ENCODE results near the gene UPF2.
"Not testable (repeated sequence)": the region's sequence is repeated elsewhere in the genome, so short reads cannot be mapped to it uniquely, and the experiment has no call there.

Gene UPF2

GRCh38 chr10:12036073-12036655 is 6.4 kb downstream of the UPF2 start:
- no peak for DNase-seq

- DNase-seq, result no peak
These were observed 11.2 kb downstream of the UPF2 start for GRCh38 chr10:12031404-12031803.

GRCh38 chr10:12027539-12027938 is 15.1 kb downstream of the UPF2 start:
- no peak for DNase-seq

- DNase-seq, result no peak
These were observed 17.0 kb downstream of the UPF2 start for GRCh38 chr10:12025591-12025990.

GRCh38 chr10:12022580-12023257 is 19.9 kb downstream of the UPF2 start:
- DNase-seq, result no peak

GRCh38 chr10:12020574-12020973 is 22.0 kb downstream of the UPF2 start:
- no peak for DNase-seq

GRCh38 chr10:12019283-12019971 is 23.2 kb downstream of the UPF2 start:
- no peak for DNase-seq

- no peak for DNase-seq
These were observed 23.9 kb downstream of the UPF2 start for GRCh38 chr10:12018438-12019282.

- DNase-seq, result no peak
These were observed 28.7 kb downstream of the UPF2 start for GRCh38 chr10:12013926-12014325.

- DNase-seq, result not testable (repeated sequence)
These were observed 29.2 kb downstream of the UPF2 start for GRCh38 chr10:12013391-12013790.

GRCh38 chr10:12010353-12010752 is 32.3 kb downstream of the UPF2 start:
- no peak for DNase-seq

- DNase-seq, result not testable (repeated sequence)
These were observed 33.8 kb downstream of the UPF2 start for GRCh38 chr10:12008842-12009241.

- no peak for DNase-seq
These were observed 35.9 kb downstream of the UPF2 start for GRCh38 chr10:12006671-12007070.

- no peak for DNase-seq
These were observed 48.7 kb downstream of the UPF2 start for GRCh38 chr10:11993834-11994468.

GRCh38 chr10:11988924-11989323 is 53.7 kb downstream of the UPF2 start:
- DNase-seq, result no peak

GRCh38 chr10:11986593-11987216 is 55.9 kb downstream of the UPF2 start:
- DNase-seq, result peak; percentile 90

- no peak for DNase-seq
These were observed 60.4 kb downstream of the UPF2 start for GRCh38 chr10:11982253-11982652.

GRCh38 chr10:11975795-11976194 is 66.8 kb downstream of the UPF2 start:
- no peak for DNase-seq

- DNase-seq, result not testable (repeated sequence)
These were observed 70.1 kb downstream of the UPF2 start for GRCh38 chr10:11972523-11972922.

GRCh38 chr10:11962176-11962575 is 80.4 kb downstream of the UPF2 start:
- DNase-seq, result no peak

- no peak for DNase-seq
These were observed 80.8 kb downstream of the UPF2 start for GRCh38 chr10:11961771-11962170.

- no peak for DNase-seq
These were observed 82.6 kb downstream of the UPF2 start for GRCh38 chr10:11959966-11960365.

Measured in DMS53 (cell line).